Fibroblast of the conjunctiva (primary cell): Measurements from ENCODE around the gene LRBA.
A peak's percentile ranks its signal among the peaks of the same experiment; 100 is the strongest.

ENCODE experiments used
- DNase-seq: peaks from one replicate; pipeline ENCODE4 v3.0.0-alpha.2; 2010; ENCODE audit warnings: low read depth

Gene LRBA

DNA sequence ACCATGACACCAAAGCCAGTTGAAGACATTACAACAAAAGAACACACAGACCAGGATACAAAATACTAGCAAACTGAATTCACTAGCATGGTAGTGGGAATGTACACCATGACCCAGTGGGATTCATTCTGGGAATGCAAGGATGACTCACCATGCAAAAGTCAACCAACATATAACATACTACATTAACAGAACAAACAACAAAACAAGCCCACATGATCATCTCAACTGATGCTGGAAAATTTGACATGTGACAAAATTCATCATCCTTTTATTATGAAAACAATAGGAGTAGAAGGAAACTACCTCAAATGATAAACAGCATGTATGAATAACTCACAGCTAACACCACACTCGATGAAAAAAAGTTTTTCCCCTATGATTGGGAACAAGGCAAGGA, 746.6 kb downstream of the LRBA start:
- DNase-seq = peak; percentile 13

DNA sequence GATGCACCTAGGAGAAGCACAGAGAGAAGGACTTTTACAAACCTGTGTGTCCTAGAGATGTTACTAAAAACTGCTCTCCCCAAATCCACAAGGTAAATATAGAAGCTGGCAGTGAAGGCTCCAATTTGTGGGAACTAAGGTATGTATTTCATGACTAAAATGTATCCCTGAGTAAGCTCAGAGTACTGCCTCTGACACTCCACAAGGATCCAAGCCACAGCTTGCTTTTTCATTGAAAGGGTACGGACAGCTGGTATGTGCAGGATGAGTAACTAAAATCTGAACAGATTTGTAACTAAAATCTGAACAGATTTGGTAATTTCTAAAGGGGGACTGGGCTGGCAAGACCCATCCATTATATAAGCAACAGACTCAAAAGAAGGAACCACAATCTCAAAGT, 749.3 kb downstream of the LRBA start:
- no peak for DNase-seq

DNA sequence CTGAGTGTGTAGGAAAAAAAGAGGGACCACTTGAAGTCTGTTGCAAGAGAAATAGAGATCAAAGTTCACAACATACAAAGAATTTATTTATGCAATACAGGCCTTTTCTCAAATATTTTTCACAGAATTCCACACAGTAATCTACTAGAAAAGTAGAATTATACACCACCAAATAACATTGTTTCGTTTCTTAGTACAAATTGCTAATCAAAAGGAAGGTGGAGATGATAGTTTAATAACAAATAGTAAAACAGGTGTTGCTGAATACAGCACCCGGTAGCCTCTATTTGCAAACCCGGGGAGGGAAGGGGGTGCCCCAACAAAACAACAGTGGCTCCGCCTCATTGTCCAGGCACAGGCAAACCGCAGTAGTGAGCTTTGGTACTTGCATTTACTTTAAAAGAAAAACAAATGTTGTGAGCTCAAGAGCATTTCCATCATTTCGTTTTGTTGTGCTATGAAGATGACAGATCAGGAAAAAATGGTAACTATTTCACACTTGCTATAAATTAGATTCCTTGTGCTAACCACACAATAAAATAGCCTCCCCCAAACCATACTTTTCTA, 750.4 kb downstream of the LRBA start:
- DNase-seq = no peak

DNA sequence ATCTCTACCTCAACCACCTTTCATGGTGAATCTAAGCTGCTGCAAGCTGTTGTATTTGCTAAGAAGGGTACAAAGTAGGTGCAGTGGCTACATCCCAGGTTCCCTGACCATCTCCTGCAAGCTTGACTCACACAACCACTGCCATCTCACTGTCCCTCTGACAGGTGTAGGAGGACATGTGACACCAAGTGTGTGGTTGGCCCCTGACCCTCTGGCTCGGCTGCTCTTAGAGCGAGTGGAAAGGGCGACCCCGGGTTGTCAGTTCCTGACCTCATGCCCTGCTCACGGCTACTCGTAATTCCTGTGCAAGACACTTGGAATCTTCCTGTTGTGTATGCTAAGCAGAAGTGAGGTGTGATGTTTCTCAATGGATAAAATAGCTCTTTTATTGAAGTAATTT, 752.5 kb downstream of the LRBA start:
- DNase-seq = no peak

DNA sequence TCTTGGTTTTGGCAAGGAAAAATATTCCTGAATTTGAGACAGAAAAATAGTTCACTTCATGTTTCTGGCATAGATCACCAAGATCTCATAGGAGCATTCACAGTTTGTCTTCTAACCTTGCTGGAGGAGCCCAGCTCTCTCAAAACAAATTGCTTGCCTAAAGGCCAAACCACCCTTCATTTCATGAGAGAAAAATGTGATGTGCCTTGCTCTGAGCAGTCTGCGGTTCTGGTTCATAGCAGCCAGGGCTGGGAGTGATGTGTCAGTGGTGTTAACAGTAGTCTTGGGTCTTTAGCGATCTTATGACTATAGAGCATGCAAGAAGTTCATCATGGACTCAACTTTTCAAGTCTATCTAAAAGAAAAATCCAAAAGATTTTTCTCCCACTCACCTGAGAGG, 753.5 kb downstream of the LRBA start:
- DNase-seq = no peak

DNA sequence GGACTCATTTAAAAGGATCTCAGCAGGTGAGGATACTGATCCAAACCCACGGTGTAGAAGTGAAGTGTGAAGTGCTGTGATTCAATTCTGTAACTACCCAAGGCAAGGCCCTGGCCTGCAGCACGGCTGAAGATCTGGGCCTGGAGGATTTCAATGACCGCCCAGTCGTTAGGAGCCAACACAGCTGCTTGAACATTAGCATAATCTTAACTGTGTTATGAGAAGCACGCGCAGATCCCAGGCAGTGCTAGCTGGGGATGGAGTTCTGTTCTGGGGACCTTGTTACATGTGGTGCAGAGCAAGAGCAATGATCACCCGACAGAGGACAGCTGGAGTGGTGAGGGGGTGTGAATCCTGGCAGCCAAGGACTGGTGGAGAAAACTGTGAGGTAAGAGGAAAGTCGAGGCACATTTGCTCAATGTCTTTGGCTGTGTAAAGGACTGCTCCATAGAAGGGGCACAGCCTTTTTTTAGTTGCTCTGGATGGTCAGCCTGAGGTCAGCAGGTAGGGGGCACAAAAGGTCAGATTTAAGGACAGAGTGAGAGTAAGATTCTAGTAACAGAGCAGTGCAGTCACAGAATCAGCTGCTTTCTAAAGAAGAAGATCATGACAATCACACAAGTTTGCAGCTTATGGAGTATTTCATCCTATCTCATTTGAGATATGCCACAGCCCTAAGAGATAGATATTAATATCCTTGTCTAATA, 755.1 kb downstream of the LRBA start:
- no peak for DNase-seq

DNA sequence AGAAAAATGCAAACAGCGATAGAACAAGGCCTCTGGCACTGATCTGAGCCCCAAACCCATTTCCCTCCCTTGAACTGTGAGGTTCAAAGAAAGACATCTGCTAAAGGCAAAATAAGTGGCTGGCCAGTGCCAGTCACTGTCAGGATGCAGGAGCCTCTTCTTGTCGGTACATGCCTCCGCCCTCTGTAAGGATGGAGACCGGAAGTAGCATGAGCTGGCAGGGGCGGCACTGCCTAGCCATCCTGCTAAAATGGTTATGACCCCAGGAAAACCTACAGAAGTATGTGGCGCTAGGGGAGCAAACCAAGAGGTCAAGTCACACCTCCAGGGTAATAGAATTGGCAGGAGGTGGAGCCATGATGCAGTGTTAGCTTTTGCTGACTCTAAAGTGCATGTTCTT, 756.5 kb downstream of the LRBA start:
- DNase-seq = no peak

DNA sequence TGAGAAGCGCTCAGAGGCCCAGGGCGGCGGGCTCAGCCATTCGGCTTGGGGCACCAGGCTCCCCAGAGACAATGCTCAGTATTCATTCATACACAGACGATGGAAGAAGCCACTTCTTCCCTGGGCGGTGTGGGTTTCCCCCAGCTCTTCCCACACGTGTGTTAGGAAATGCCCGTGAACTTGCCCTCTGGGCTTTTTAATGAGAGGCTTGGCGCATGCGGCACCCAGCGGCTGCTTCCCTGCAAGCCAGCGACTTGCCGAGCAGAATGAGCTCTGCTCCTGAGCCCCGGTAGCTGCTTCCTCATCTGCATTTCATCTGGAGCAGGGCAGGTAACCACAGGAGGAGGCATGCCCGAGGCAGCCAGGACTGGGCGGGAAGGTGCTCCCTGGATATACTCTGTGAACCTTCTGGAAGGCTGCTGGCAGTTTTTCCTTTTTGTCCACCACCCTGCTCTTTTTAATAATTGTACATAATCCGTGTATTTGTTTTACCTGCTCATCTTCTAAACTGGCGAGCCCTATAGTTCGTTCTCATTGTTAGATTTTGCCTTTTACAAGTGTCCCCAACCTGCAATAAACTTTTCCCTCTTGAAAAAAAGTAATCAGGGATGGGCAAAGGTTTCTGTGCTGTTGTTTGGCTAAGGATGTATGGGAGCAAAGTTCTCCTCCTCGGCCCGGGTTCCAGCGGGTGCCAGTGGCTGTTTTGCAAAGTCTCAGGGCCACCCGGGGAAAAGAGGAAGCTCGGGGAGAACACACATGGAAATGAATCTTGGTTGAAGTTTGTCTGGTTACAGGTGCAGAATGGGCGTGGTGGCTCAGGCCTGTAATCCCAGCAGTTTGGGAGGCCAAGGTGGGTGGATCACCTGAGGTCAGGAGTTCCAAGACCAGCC, 758.0 kb downstream of the LRBA start:
- DNase-seq = no peak

DNA sequence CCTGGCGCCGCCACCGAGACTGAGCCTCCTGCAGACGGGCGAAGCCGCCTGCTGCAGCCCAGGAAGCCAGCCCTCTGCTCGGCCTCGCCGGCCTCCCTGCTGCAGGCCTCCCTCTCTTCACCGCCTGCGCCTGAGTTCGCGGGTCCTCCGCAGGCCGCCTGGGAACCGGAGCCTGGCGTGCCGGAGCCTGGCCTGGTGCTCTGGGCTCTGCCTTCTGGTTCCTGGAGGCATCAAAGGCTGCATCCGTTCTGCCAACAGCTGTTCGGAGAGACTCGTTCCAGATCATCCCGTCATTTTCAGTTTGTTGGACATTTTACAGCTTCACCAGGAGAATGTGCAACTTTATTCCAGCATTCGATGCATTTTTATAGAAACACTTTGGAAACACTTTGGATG, 758.9 kb downstream of the LRBA start:
- no peak for DNase-seq

DNA sequence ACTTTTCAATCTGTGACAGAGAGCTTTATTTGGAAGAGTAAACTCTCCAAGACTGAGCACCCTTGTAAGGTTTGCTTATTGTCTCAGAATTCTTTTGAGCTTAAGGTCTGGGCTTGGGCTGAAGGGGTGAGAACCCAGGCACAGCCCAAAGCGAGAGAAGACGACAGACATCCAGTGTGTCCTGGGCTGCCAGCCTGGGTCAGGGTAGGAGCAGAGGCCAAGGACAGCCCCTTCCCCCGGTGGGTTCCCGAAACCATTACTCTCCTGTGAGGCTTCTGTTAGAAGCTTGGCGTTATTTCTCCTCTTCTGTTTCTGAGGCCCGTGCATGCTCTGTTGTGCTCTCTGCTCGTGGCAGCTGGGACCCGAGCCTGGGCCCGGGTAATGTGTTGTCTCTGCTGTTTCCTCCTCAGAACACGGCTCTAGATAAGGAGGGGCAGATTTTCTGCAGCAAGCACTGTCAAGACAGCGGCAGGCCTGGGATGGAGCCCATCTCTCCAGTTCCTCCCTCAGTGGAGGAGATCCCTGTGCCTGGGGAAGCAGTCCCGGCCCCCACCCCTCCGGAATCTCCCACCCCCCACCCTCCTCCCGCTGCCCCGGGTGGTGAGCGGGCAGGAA, 759.4 kb downstream of the LRBA start:
- DNase-seq = no peak

DNA sequence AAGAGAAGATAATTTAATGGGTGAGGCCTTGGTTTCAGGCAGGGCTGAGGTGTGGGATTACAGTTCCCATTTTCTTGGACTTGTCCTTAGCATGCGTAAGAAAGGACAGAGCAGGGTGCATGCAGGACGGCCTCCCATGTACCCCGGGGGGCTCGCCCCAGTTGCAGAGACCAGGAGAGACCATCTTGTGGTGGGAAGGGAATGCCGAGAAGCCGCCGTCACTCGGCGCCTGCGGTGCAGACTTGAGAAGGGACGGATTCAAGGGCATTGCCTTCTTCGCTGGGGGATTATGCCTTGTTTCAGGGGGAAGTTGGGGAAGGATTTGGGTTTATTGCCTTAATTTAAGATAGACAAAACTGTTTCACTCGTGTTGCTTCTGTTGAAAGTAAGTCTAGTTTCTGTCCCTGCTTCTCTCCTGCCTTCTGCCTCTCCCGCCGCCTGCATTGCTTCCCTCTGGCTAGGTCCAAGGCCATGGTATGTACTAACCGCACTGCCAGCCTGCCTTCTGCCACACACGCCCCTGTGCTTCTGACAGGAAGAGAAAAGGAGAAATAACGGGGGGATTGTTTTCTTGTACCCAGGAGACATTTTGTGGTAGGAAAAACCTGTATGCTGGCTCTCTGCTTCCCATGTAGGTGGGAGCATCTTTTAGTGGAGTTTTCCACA, 761.0 kb downstream of the LRBA start:
- no peak for DNase-seq

DNA sequence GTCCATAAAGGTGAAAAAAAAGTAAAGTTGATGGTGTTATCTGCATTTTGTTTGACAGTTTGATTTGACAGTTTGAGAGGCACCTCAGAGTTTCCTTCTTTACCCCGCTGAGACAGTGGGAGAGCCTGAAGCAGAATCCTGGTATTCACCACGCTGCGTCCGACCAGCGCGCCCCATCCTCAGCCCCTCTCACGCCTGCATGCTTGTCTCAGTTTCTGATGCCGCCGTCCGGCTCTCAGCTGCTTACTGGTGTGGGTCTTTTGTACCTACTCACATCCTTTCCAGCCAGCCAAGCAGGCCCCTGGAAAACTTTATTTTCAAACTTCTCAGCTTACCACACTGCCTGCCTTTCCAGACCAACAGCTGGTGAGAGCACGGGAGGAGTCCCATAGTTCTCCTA, 761.7 kb downstream of the LRBA start:
- DNase-seq = no peak

DNA sequence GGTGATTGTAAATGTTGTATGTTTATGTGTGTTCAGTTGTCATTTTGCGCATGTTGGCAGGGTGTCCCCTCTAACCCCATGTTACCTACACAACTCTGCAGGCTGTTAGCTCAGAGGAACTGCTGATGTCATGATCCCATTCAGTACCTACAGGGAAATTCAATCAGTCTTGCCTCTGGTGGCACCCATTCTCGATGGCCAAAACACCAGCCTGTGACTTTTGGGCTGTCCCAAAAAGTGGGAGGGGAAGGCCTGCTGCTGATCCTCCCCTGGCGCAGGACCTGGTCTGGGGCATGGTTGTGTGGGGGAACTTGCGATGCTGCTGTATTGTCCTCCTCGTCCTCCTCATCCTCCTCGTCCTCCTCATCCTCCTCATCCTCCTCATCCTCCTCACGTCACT, 762.3 kb downstream of the LRBA start:
- no peak for DNase-seq

DNA sequence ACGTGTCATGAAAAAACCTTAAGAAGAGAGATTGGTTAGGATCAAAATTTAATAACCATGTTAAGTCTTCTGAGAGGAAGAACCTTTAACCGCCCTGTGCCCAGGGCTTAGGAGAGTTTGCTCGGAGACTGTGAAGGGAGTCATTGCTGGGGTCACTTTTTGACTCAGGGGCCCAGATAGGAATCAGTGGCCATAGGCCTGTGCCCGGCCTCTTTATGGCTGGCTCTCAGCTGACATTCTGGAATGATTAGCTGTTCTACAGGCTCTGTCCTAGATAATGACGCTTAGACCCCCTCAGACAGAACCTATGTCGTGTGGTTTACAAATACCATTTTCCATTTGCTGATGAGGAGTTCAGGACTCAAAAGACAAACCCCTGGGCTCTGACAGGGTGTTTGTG, 762.8 kb downstream of the LRBA start:
- DNase-seq = no peak

DNA sequence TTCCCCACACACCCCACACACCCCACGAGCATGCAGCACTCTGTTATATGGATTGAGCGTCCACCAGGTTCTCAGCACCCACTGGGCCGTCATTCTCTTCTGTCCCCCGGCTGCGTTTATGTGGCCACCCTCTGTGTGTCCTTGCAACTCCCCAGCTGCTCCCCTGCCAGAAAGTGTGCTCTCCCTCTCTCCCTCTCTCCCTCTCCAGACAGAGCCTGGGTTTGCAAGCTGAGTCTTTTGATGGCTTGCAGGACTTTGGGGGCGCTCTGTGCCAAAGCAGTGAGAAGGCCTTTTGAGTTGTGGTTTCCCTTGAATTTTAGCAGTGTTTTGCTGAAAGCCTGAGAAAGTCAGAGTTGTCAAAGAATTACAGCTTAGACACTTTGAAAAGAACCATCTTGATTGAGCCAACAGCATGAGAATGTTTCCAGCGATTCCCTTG, 763.3 kb downstream of the LRBA start:
- no peak for DNase-seq

DNA sequence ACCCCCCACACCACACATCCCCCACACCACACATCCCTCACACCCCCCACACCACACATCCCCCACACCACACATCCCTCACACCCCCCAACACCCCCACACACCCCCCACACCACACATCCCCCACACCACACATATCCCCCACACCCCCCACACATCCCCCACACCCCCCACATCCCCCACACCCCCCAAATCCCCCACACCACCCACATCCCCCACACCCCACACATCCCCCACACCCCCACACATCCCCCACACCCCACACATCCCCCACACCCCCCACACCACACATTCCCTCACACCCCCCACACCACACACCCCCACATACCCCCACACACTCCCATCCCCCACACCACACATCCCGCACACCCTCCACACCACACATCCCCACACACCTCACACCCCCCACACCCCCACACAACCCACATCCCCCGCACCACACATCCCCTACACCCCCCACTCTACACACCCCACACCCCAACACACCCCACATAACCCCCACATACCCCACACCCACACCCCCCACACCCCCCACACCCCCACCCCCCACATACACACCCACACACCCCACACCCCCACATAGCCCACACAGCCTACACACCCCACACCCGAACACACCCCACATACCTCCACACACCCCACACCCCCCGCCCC, 764.0 kb downstream of the LRBA start:
- no peak for DNase-seq

DNA sequence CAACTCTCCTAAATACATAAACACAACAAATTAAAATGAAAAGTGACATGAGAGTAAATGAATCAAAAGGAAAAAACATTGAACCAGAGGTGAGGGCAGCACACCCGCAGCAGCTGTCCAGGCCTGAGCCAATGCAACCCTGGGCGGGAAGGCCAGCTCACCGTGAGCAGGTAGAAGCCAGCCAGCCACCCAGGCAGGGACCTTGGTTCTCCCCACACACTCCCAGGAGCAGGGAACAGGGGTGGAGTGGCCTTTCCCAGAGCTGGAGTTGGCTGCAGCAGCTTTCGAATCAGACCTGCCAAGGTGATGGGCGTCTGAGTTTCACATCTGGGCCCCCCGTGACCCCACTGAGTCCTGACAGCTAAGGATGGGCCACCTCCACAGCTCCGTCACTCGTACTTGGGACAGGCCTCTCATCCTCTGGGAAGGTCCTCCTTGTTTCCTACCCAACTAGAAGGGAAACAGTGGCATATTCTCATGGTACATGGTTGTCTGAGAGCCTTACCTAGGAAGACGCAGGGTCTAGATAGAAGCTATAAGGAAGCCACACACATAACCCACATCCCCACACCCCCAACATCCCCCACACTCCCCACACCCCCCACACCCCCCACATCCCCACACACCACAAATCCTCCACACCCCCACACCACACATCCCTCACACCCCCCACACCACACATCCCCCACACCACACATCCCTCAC, 764.6 kb downstream of the LRBA start:
- no peak for DNase-seq

DNA sequence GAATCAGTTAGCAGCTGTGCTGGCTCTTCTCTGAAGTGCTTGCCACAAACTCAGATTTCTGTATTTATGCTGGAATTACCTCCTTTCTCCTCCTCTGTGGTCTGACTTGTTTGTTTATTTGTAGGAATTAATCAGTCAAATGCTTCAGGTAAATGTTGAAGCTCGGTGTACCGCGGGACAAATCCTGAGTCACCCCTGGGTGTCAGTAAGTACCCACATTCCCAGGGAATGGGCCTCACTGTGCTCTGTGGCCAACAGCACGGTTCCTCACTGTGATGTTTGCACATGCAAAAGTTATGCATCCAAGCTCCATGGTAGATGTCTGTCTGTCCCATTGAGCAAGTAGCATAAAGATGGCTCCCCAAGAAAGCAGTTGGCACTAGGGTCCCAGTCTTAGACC, 766.9 kb downstream of the LRBA start:
- no peak for DNase-seq

DNA sequence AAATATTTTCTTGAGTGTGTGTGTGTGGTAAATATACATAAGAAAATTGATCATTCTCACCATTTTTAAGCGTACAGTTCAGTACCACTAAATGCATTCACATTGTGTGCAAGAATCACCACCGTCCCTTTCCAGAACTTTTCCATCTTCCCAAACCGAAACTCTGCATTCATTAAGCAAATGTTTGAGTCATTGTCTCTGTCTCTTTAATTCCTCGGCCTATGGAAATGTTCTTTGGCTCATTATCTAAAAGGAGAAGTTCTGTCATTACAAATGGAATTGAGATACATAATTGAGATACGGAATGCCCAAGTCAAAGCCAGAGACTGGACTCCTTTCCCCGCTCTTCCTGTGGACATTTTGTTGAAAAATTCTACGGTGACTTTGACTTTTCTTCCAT, 767.9 kb downstream of the LRBA start:
- DNase-seq = no peak

DNA sequence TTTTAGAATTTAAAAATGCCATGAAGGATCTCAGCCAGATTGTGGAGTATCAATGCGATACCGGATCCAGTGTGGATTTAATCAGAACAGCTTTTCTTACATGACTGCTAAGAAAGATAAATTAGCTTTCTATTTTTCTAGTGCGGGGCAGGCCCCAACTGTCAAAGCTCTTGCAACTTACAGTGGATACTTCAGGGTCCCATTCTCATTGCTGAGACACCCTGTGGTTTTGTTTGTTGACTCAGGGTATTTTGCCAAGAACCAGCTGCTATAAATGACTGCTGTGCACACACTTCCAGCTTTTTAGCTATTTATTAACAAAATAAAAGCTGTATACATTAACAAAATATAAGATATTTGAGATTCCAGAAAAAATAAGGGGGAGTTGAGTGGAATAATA, 770.5 kb downstream of the LRBA start:
- peak; percentile 14 for DNase-seq

DNA sequence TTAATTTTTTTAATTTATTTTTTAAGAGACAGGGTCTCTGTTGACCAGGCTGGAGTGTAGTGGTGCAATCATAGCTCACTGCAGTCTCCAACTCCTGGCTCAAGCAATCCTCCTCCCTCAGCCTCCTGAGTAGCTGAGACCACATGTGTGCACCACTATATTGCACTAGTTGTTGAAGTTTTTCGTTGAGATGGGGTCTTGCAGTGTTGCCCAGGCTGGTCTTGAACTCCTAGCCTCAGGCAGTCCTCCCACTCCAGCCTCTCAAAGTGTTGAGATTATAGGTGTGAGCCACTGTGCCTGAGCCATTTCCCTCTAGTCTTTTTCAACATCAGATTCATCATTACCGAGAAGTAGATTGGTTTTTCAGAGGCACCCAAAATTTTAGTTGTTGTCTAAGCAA, 771.2 kb downstream of the LRBA start:
- DNase-seq = no peak
